Panc1 (cell line): ENCODE results near the gene PABPN1L.

Experiments used
- POLR2AphosphoS5 ChIP-seq: IDR thresholded peaks from 2 replicates; pipeline ENCODE4 v1.6.1; 2012; ENCODE audit warnings: mild to moderate bottlenecking, low read depth, low read length, moderate library complexity
- SIN3A ChIP-seq: IDR thresholded peaks from 2 replicates; pipeline ENCODE4 v1.6.1; 2012; ENCODE audit warnings: low read depth, mild to moderate bottlenecking, low read length, moderate library complexity, borderline replicate concordance; ENCODE audit not compliant: insufficient read depth
- TF ChIP-seq, protein P1 (sequence below): fragments of 450-650 bp; IDR thresholded peaks from 2 replicates; pipeline ENCODE4 v1.5.1; 2017; ENCODE audit warnings: mild to moderate bottlenecking

DNA sequence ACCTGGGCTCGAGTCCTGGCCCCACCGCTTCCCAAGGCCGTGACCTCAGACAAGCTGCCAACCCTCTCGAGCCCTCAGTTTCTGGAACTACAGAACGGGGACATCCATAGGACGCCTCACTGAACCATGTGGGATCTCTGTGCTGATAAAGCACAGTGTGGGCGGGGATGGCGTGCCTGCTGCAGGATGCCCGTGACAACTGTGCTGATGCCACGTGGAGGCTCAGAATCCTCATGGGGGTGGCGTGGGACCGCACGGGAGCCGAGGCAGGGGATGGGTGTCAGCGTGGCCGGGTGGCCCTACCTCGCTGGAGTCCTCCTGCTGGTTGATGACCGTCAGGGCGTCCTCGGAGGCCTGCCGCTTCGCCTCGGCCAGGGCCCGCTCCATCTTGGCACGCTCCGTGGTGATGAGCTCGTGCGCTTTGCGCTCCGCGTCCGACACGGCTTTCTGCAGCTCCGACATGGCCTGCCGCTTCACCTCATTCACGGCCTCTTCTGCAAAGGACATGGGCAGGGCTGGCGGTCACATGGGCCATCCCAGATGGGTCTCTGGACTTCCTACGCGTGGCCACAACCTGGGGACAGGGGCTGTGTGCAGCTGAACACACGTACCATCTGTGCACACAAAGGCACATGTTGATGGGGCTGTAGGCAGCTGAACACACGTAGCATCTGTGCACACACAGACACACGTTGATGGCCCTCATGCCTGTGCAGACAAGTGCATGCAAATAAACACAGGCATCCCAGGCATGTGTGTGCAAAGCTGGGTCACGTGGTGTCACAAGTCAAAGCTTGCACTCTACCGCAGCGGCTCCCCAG lies 12.7 kb upstream of the PABPN1L start:
- TF ChIP-seq, protein P1, sequence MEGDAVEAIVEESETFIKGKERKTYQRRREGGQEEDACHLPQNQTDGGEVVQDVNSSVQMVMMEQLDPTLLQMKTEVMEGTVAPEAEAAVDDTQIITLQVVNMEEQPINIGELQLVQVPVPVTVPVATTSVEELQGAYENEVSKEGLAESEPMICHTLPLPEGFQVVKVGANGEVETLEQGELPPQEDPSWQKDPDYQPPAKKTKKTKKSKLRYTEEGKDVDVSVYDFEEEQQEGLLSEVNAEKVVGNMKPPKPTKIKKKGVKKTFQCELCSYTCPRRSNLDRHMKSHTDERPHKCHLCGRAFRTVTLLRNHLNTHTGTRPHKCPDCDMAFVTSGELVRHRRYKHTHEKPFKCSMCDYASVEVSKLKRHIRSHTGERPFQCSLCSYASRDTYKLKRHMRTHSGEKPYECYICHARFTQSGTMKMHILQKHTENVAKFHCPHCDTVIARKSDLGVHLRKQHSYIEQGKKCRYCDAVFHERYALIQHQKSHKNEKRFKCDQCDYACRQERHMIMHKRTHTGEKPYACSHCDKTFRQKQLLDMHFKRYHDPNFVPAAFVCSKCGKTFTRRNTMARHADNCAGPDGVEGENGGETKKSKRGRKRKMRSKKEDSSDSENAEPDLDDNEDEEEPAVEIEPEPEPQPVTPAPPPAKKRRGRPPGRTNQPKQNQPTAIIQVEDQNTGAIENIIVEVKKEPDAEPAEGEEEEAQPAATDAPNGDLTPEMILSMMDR = no peak
- TF ChIP-seq POLR2AphosphoS5 (no peak), SIN3A (no peak)
